OCI-LY7 (cell line): ENCODE results near the gene WWTR1. TPM values are rescaled to one million over a fixed set of nuclear protein-coding genes. Genes with fewer than 3 reads are reported as not detected.

Source experiments
- BruUV-seq: library from RNA; stranded (reverse); fragments of 400-500 nt; replicated peaks from 2 replicates; lab custom pipeline; 2021; lab: Mats Ljungman, UMichigan
- CTCF ChIA-PET: fragments of 300-600 bp; sonication (Branson Sonifier 250); formaldehyde crosslinking; loops from one replicate; lab custom pipeline; 2022; ENCODE audit warnings: antibody characterized with exemption; ENCODE audit not compliant: unreplicated experiment; lab: Charles Lee
- POLR2A ChIA-PET: fragments of 300-600 bp; sonication (Branson Sonifier 250); formaldehyde crosslinking; loops from one replicate; lab custom pipeline; 2022; ENCODE audit warnings: antibody characterized with exemption; lab: Charles Lee
- DNase-seq: peaks from one replicate; pipeline ENCODE4 v3.0.0-alpha.2; 2015; ENCODE audit warnings: low spot score
- H2AFZ ChIP-seq: fragments of 200-600 bp; sonication (generic), shearing (Covaris generic); 2 replicates; pipeline ENCODE4 v1.6.1; 2014; ENCODE audit warnings: mild to moderate bottlenecking, antibody characterized with exemption, low read length, moderate library complexity
- H3K27ac ChIP-seq: fragments of 200-600 bp; sonication (generic); 2 replicates; pipeline ENCODE4 v1.5.1; 2014; ENCODE audit warnings: mixed run types, low read depth, mild to moderate bottlenecking, moderate library complexity, low read length, inconsistent platforms; ENCODE audit not compliant: poor library complexity, severe bottlenecking
- H3K36me3 ChIP-seq: fragments of 200-600 bp; sonication (generic); 2 replicates; pipeline ENCODE4 v1.6.1; 2014; ENCODE audit warnings: mild to moderate bottlenecking, antibody characterized with exemption, low read length, moderate library complexity, mixed read lengths; ENCODE audit not compliant: insufficient read depth
- H3K4me1 ChIP-seq: fragments of 200-600 bp; sonication (generic); 2 replicates; pipeline ENCODE4 v1.5.1; 2014; ENCODE audit warnings: mild to moderate bottlenecking, low read length; ENCODE audit not compliant: insufficient read depth, poor library complexity, severe bottlenecking
- H3K4me2 ChIP-seq: fragments of 200-600 bp; sonication (generic); 2 replicates; pipeline ENCODE4 v1.6.1; 2014; ENCODE audit warnings: mild to moderate bottlenecking, low read length
- H3K4me3 ChIP-seq: fragments of 200-600 bp; sonication (generic); 2 replicates; pipeline ENCODE4 v1.5.1; 2014; ENCODE audit warnings: mild to moderate bottlenecking, low read depth, low read length; ENCODE audit not compliant: poor library complexity, severe bottlenecking
- H3K79me2 ChIP-seq: fragments of 200-600 bp; sonication (generic); 2 replicates; pipeline ENCODE4 v1.6.1; 2016; ENCODE audit warnings: low read depth, mild to moderate bottlenecking, low read length, moderate library complexity, mixed read lengths; ENCODE audit not compliant: insufficient read depth
- H3K9me2 ChIP-seq: fragments of 200-600 bp; sonication (generic); 2 replicates; pipeline ENCODE4 v1.6.1; 2016; ENCODE audit warnings: mild to moderate bottlenecking, low read length, mixed read lengths; ENCODE audit not compliant: insufficient read depth
- H3K9me3 ChIP-seq: fragments of 200-600 bp; sonication (generic); 2 replicates; pipeline ENCODE4 v1.6.1; 2014; ENCODE audit warnings: mild to moderate bottlenecking, mixed run types, low read length, mixed read lengths
- H4K20me1 ChIP-seq: fragments of 200-600 bp; sonication (generic); 2 replicates; pipeline ENCODE4 v1.6.1; 2014; ENCODE audit warnings: mild to moderate bottlenecking, antibody characterized with exemption, low read length, moderate library complexity, mixed read lengths; ENCODE audit not compliant: insufficient read depth
- EZH2phosphoT487 ChIP-seq: fragments of 200-600 bp; sonication (generic); IDR thresholded peaks from 2 replicates; pipeline ENCODE4 v1.6.1; 2018; ENCODE audit warnings: low read depth, borderline replicate concordance, mild to moderate bottlenecking, mixed run types, antibody characterized with exemption, low read length, moderate library complexity, mixed read lengths
- intact Hi-C: fragments of 100-400 bp; cut with micrococcal nuclease; formaldehyde crosslinking; loops from one replicate; pipeline ENCODE4 v1.10.0; 2022; ENCODE audit not compliant: unreplicated experiment
- total RNA-seq, 2 experiments: library from RNA; depleted of rRNA in 1 of 2; stranded (reverse); fragments of >200 nt in 1 of 2; shearing (Covaris generic) in 1 of 2; gene quantifications; 2 replicates each; pipeline ENCODE4 v1.2.3, GENCODE V29; 2014 to 2022
- TF ChIP-seq, protein P1 (sequence below): fragments of 200-600 bp; sonication (generic); conservative IDR thresholded peaks from 2 replicates; pipeline ENCODE4 v1.5.1; 2014; ENCODE audit warnings: mild to moderate bottlenecking, antibody characterized with exemption, low read length, moderate library complexity, mixed read lengths

The WWTR1 gene
- total RNA-seq, 2 experiments from 2014 or later = 0.15 TPM; not detected in 1

DNA sequence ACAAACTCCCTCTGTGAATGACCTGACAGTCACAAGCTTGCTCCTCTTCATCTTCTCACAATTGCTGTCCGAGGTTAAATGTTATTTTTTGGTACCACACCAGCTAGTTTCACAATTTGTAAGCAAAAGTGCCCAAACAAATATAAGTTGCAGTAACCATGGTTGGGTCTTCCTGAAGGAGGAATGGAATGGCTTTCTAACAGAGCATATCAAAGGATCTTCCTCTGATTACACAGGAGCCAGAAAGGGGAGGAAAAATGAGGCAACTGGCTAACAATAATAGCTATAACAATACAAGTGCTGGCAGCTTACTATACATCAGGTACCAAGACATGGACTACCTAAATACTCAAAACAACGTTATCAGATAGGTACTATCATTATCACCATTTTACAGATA is 90.4 kb downstream of the WWTR1 start:
- Histone ChIP-seq H3K79me2 (no peaks in the 10 kb centered on the region), H3K4me1 (no peaks in the 10 kb centered on the region), H3K9me3 (no peaks in the 10 kb centered on the region), H3K4me3 (no peak overlapping the region), H3K9me2 (no peaks in the 10 kb centered on the region), H2AFZ (no peak overlapping the region), H4K20me1 (no peaks in the 10 kb centered on the region), H3K4me2 (no peak overlapping the region), H3K36me3 (no peaks in the 10 kb centered on the region), H3K27ac (no peak overlapping the region)
- intact Hi-C loops = no loop called here
- POLR2A ChIA-PET = interaction anchor here (0.6 to 0.7 kb wide), 4 partner anchors 13 to 1420 kb away, joined by 3 to 5 read pairs (median 3); no protein-coding TSS in a partner anchor
- no TSS peak for BruUV-seq
- DNase-seq = no peak
- CTCF ChIA-PET = no interaction called here
- TF ChIP-seq, protein P1, sequence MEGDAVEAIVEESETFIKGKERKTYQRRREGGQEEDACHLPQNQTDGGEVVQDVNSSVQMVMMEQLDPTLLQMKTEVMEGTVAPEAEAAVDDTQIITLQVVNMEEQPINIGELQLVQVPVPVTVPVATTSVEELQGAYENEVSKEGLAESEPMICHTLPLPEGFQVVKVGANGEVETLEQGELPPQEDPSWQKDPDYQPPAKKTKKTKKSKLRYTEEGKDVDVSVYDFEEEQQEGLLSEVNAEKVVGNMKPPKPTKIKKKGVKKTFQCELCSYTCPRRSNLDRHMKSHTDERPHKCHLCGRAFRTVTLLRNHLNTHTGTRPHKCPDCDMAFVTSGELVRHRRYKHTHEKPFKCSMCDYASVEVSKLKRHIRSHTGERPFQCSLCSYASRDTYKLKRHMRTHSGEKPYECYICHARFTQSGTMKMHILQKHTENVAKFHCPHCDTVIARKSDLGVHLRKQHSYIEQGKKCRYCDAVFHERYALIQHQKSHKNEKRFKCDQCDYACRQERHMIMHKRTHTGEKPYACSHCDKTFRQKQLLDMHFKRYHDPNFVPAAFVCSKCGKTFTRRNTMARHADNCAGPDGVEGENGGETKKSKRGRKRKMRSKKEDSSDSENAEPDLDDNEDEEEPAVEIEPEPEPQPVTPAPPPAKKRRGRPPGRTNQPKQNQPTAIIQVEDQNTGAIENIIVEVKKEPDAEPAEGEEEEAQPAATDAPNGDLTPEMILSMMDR = no peak
- TF ChIP-seq EZH2phosphoT487 = no peak

DNA sequence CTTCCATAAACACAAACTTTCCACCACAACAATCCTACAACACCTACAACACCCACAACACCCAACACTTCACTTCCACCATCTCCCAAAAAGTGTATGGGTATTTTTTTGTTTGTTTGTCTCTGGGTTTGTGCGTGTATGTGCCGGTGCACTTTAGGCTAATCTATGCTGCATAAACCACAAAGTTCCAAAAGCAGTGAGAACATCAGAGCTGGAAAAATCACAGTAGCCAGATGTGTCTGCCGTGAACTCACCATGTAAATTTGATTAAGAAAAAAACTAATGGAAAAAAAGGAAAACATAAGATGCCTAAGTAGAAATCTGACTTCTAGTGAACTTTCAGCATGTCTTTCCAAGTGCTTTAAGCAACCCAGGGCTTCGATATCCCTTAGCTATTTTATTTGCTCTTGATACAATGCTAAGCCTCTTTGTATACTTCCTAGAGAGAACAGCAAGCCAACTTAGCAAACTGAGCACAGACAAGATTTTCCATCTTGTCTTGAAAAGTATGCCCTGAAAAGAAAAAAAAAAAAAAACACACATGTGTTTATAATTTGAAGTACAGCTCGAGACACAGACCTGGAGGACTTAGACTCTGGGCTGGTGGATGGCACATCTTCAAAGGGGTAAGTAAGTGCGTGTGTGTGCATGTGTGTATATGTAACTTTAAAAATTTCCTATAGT is 91.4 kb downstream of the WWTR1 start:
- Histone ChIP-seq H3K4me1 (no peaks in the 10 kb centered on the region), H3K79me2 (no peaks in the 10 kb centered on the region), H2AFZ (no peak overlapping the region), H3K36me3 (no peaks in the 10 kb centered on the region), H4K20me1 (no peaks in the 10 kb centered on the region), H3K4me2 (no peak overlapping the region), H3K9me2 (no peaks in the 10 kb centered on the region), H3K4me3 (no peak overlapping the region), H3K27ac (no peak overlapping the region), H3K9me3 (no peaks in the 10 kb centered on the region)
- DNase-seq = no peak
- no TSS peak for BruUV-seq
- intact Hi-C loops = no loop called here
- CTCF ChIA-PET = no interaction called here
- POLR2A ChIA-PET = interaction anchor here (0.7 to 1.0 kb wide), 3 partner anchors 93 to 1007 kb away, joined by 3 to 5 read pairs (median 4); no protein-coding TSS in a partner anchor
- TF ChIP-seq, protein P1 = no peak
- no peak for TF ChIP-seq EZH2phosphoT487

DNA sequence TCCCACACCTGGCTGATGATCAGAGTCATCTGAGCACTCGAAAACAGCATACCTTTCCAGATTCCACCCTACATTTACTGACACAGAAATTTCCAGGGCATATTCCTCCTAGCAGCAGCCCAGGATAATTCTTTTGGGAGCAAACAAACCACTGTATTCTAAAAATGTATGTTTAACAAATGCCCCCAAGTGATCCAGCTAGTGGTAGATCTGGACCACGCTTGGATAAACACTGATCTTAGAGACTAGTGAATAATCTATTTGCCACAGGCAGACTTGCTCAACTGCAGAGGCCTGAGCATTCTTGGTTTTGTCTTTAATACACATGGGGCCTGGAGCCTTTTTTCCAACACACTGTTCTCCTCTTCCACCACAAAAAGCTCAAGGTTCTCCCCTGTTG is 93.7 kb downstream of the WWTR1 start:
- TF ChIP-seq EZH2phosphoT487 = no peak
- TF ChIP-seq, protein P1 = no peak

More for the DNA sequence above, 93.7 kb downstream of the WWTR1 start:
- H3K4me1 ChIP-seq = no peaks in the 10 kb centered on the region
- no peak for DNase-seq
- CTCF ChIA-PET = no interaction called here
- no peaks in the 10 kb centered on the region for H3K36me3 ChIP-seq
- H3K4me3 ChIP-seq = no peak overlapping the region
- BruUV-seq = no TSS peak
- no peak overlapping the region for H3K4me2 ChIP-seq
- no peak overlapping the region for H3K27ac ChIP-seq
- no peaks in the 10 kb centered on the region for H3K9me2 ChIP-seq
- H3K79me2 ChIP-seq = no peaks in the 10 kb centered on the region
- H4K20me1 ChIP-seq = no peaks in the 10 kb centered on the region
- no peak overlapping the region for H2AFZ ChIP-seq
- intact Hi-C loops = no loop called here
- POLR2A ChIA-PET = interaction anchor here (0.5 to 0.9 kb wide), 3 partner anchors 12 to 165 kb away, joined by 3 to 4 read pairs (median 3); no protein-coding TSS in a partner anchor
- H3K9me3 ChIP-seq = no peaks in the 10 kb centered on the region
